HepG2 (cell line): ENCODE measurements around the gene ENG. TPM values are rescaled to one million over a fixed set of nuclear protein-coding genes. Genes with fewer than 3 reads are reported as not detected.

ENCODE experiments used
- GABPB1 ChIP-seq: IDR thresholded peaks from 2 replicates; pipeline ENCODE4 v1.6.1; 2016; ENCODE audit warnings: mild to moderate bottlenecking, missing genetic modification reagents, moderate library complexity, missing compliant biosample characterization
- GFI1 ChIP-seq: sonication (generic); formaldehyde crosslinking; IDR thresholded peaks from 2 replicates; pipeline ENCODE4 v1.5.0; 2020; ENCODE audit warnings: missing genetic modification reagents, mild to moderate bottlenecking, borderline replicate concordance
- HDAC1 ChIP-seq: sonication (generic); formaldehyde crosslinking; IDR thresholded peaks from 2 replicates; pipeline ENCODE4 v1.5.1; 2020; ENCODE audit warnings: mild to moderate bottlenecking, missing genetic modification reagents
- MAF1 ChIP-seq: sonication (generic); formaldehyde crosslinking; IDR thresholded peaks from 2 replicates; pipeline ENCODE4 v1.5.0; 2020; ENCODE audit warnings: missing genetic modification reagents, borderline replicate concordance
- MED1 ChIP-seq: sonication (generic); formaldehyde crosslinking; IDR thresholded peaks from 2 replicates; pipeline ENCODE4 v1.4.0; 2020; ENCODE audit warnings: missing genetic modification reagents
- PAX8 ChIP-seq: sonication (generic); formaldehyde crosslinking; IDR thresholded peaks from 2 replicates; pipeline ENCODE4 v1.8.0; 2022; ENCODE audit warnings: mild to moderate bottlenecking, missing genetic modification reagents, borderline replicate concordance
- REL ChIP-seq: sonication (generic); formaldehyde crosslinking; conservative IDR thresholded peaks from 2 replicates; pipeline ENCODE4 v1.8.0; 2022; ENCODE audit warnings: mild to moderate bottlenecking, missing genetic modification reagents, moderate library complexity
- SALL1 ChIP-seq: sonication (generic); formaldehyde crosslinking; IDR thresholded peaks from 2 replicates; pipeline ENCODE4 v1.8.0; 2022; ENCODE audit warnings: mild to moderate bottlenecking, missing genetic modification reagents
- SALL2 ChIP-seq: sonication (generic); formaldehyde crosslinking; IDR thresholded peaks from 2 replicates; pipeline ENCODE4 v1.8.1; 2023; ENCODE audit warnings: mild to moderate bottlenecking, missing genetic modification reagents, inconsistent platforms
- SIX1 ChIP-seq: sonication (generic); formaldehyde crosslinking; IDR thresholded peaks from 2 replicates; pipeline ENCODE4 v1.4.0; 2020; ENCODE audit warnings: missing genetic modification reagents, borderline replicate concordance
- SKI ChIP-seq: fragments of 450-650 bp; IDR thresholded peaks from one replicate; pipeline ENCODE4 v1.6.1; 2018; ENCODE audit warnings: mild to moderate bottlenecking; ENCODE audit not compliant: partially characterized antibody
- ZNF20 ChIP-seq: sonication (generic); formaldehyde crosslinking; IDR thresholded peaks from 2 replicates; pipeline ENCODE4 v1.4.0; 2020; ENCODE audit warnings: mild to moderate bottlenecking, moderate library complexity, missing genetic modification reagents
- ZNF207 ChIP-seq: fragments of 450-650 bp; IDR thresholded peaks from 2 replicates; pipeline ENCODE4 v1.6.1; 2016; ENCODE audit warnings: antibody characterized with exemption, borderline replicate concordance
- ZNF367 ChIP-seq: sonication (generic); formaldehyde crosslinking; IDR thresholded peaks from 2 replicates; pipeline ENCODE4 v1.4.0; 2020; ENCODE audit warnings: missing genetic modification reagents, borderline replicate concordance
- ZNF720 ChIP-seq: sonication (generic); formaldehyde crosslinking; IDR thresholded peaks from 2 replicates; pipeline ENCODE4 v1.4.0; 2020; ENCODE audit warnings: missing genetic modification reagents
- ZNF777 ChIP-seq: sonication (generic); formaldehyde crosslinking; IDR thresholded peaks from 2 replicates; pipeline ENCODE4 v1.4.0; 2020; ENCODE audit warnings: missing genetic modification reagents
- polyA plus RNA-seq, 8 experiments: library from polyadenylated mRNA; depleted of rRNA in 3 of 8; stranded (reverse) in 7 of 8; unstranded in 1 of 8; fragments of >200 nt; fragmentation: Illumina TruSeq in 4 of 8; extraction: Trizol in 4 of 8; gene quantifications; 2 replicates each; pipeline versions ENCODE4 v1.2.1 to v1.2.3, GENCODE V29; 2011 to 2016; ENCODE audit warnings: low read depth in 4 of 8, missing spikeins in 1 of 8, mixed read lengths in 1 of 8; ENCODE audit not compliant: insufficient read depth in 1 of 8
- total RNA-seq, 5 experiments: library from RNA; depleted of rRNA; stranded (reverse); fragments of >200 nt; fragmentation: Illumina TruSeq; extraction: Trizol; gene quantifications; 2 replicates each; pipeline ENCODE4 v1.2.3, GENCODE V29; 2016; ENCODE audit warnings: low read depth in 1 of 5
- TF ChIP-seq, protein P1 (sequence below): sonication (generic); formaldehyde crosslinking; IDR thresholded peaks from 2 replicates; pipeline ENCODE4 v1.4.0; 2020; ENCODE audit warnings: missing genetic modification reagents
- TF ChIP-seq, protein P2 (sequence below): sonication (generic); formaldehyde crosslinking; IDR thresholded peaks from 2 replicates; pipeline ENCODE4 v1.4.0; 2020; ENCODE audit warnings: missing genetic modification reagents
- TF ChIP-seq, protein P3 (sequence below): sonication (generic); formaldehyde crosslinking; IDR thresholded peaks from 2 replicates; pipeline ENCODE4 v1.4.0; 2020; ENCODE audit warnings: missing genetic modification reagents
- TF ChIP-seq, protein P4 (sequence below): sonication (generic); IDR thresholded peaks from 2 replicates; pipeline ENCODE4 v1.6.1; 2016; ENCODE audit warnings: low read depth, borderline replicate concordance
- TF ChIP-seq, protein P5 (sequence below): IDR thresholded peaks from 2 replicates; pipeline ENCODE4 v1.6.1; 2016; ENCODE audit warnings: low read depth

ENG gene
- total and polyA plus RNA-seq, 2 of the 13 experiments (the other 11 are each of a cell fraction or from before 2014, with no cell fraction given): 0.02 to 1.1 TPM

DNA sequence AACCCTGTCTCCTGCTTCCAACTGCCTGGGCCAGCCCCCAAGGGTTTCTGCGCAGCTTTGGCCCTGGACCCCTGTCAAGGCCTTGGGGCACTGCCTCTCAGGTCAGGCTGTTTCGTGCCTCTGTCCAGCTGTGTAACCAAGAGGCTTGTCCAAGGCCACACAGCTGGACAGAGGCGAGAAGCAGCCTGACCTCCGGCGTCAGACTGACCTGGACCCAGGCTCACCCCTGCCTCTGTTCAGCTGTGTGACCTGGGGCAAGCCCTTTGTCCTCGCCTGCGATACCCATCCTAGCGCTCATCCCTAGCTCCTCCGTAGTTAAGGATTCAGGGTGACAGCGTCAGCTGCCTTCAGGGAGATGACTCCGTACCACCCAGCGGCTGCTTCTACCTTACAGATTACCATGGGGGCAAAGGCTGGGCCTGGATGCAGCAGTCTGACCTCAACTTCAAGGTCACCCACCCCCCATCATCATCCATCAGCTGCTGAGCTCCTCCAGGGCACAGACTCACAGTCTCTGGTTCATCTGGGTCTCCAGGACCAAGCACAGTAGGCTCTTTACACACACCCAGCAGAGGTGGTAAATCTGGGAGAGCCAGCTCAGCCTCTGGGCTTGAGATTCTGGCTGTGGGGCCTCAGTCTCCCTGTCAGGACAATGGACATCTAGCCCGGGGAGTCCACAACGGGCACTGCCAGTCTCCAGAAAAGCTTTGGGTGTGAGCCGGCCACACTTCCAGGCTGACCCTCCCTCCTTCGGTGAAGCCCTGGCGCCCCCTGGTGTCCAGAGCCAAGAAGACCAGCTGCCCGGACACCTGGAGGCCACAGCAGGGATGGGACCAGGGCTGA is 15.1 kb upstream of the ENG start (continued):
- TF ChIP-seq GFI1 (CRISPR knock-in tag) (no peak), SALL2 (CRISPR knock-in tag) (no peak), GABPB1 (CRISPR knock-in tag) (peak; percentile 37; the same call in 1 of the 2 replicates), SKI (no peak), SIX1 (CRISPR knock-in tag) (no peak), MAF1 (CRISPR knock-in tag) (no peak), PAX8 (no peak), ZNF20 (CRISPR knock-in tag) (no peak), HDAC1 (CRISPR knock-in tag) (no peak; the same call in 1 of the 2 replicates), REL (CRISPR knock-in tag) (no peak), ZNF777 (no peak), ZNF720 (no peak), SALL1 (CRISPR knock-in tag) (peak; percentile 21; the same call in 1 of the 2 replicates), ZNF367 (CRISPR knock-in tag) (no peak), ZNF207 (no peak), MED1 (peak; percentile 22; the same call in 1 of the 2 replicates)
- TF ChIP-seq, protein P1, sequence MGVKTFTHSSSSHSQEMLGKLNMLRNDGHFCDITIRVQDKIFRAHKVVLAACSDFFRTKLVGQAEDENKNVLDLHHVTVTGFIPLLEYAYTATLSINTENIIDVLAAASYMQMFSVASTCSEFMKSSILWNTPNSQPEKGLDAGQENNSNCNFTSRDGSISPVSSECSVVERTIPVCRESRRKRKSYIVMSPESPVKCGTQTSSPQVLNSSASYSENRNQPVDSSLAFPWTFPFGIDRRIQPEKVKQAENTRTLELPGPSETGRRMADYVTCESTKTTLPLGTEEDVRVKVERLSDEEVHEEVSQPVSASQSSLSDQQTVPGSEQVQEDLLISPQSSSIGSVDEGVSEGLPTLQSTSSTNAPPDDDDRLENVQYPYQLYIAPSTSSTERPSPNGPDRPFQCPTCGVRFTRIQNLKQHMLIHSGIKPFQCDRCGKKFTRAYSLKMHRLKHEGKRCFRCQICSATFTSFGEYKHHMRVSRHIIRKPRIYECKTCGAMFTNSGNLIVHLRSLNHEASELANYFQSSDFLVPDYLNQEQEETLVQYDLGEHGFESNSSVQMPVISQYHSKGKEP (CRISPR knock-in tag): no peak
- TF ChIP-seq, protein P2, sequence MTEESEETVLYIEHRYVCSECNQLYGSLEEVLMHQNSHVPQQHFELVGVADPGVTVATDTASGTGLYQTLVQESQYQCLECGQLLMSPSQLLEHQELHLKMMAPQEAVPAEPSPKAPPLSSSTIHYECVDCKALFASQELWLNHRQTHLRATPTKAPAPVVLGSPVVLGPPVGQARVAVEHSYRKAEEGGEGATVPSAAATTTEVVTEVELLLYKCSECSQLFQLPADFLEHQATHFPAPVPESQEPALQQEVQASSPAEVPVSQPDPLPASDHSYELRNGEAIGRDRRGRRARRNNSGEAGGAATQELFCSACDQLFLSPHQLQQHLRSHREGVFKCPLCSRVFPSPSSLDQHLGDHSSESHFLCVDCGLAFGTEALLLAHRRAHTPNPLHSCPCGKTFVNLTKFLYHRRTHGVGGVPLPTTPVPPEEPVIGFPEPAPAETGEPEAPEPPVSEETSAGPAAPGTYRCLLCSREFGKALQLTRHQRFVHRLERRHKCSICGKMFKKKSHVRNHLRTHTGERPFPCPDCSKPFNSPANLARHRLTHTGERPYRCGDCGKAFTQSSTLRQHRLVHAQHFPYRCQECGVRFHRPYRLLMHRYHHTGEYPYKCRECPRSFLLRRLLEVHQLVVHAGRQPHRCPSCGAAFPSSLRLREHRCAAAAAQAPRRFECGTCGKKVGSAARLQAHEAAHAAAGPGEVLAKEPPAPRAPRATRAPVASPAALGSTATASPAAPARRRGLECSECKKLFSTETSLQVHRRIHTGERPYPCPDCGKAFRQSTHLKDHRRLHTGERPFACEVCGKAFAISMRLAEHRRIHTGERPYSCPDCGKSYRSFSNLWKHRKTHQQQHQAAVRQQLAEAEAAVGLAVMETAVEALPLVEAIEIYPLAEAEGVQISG (CRISPR knock-in tag): 0 out of 2 replicates have a peak, but pooled peaks have one; percentile 28
- TF ChIP-seq, protein P3, sequence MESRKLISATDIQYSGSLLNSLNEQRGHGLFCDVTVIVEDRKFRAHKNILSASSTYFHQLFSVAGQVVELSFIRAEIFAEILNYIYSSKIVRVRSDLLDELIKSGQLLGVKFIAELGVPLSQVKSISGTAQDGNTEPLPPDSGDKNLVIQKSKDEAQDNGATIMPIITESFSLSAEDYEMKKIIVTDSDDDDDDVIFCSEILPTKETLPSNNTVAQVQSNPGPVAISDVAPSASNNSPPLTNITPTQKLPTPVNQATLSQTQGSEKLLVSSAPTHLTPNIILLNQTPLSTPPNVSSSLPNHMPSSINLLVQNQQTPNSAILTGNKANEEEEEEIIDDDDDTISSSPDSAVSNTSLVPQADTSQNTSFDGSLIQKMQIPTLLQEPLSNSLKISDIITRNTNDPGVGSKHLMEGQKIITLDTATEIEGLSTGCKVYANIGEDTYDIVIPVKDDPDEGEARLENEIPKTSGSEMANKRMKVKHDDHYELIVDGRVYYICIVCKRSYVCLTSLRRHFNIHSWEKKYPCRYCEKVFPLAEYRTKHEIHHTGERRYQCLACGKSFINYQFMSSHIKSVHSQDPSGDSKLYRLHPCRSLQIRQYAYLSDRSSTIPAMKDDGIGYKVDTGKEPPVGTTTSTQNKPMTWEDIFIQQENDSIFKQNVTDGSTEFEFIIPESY: no peak; the same call in 1 of the 2 replicates
- TF ChIP-seq, protein P4, sequence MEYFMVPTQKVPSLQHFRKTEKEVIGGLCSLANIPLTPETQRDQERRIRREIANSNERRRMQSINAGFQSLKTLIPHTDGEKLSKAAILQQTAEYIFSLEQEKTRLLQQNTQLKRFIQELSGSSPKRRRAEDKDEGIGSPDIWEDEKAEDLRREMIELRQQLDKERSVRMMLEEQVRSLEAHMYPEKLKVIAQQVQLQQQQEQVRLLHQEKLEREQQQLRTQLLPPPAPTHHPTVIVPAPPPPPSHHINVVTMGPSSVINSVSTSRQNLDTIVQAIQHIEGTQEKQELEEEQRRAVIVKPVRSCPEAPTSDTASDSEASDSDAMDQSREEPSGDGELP: peak; percentile 61; the same call in 1 of the 2 replicates
- TF ChIP-seq, protein P5, sequence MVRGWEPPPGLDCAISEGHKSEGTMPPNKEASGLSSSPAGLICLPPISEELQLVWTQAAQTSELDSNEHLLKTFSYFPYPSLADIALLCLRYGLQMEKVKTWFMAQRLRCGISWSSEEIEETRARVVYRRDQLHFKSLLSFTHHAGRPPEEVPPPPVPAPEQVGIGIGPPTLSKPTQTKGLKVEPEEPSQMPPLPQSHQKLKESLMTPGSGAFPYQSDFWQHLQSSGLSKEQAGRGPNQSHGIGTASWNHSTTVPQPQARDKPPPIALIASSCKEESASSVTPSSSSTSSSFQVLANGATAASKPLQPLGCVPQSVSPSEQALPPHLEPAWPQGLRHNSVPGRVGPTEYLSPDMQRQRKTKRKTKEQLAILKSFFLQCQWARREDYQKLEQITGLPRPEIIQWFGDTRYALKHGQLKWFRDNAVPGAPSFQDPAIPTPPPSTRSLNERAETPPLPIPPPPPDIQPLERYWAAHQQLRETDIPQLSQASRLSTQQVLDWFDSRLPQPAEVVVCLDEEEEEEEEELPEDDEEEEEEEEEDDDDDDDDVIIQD (CRISPR knock-in tag): no peak
